ENCODE measurements around the gene RHCE.
"Not testable (repeated sequence)": the region's sequence is repeated elsewhere in the genome, so short reads cannot be mapped to it uniquely, and the experiment has no call there.

- TF ChIP-seq CTCF (IDR thresholded peaks at IDR 0.05 in 2 of 3, conservative IDR thresholded peaks at IDR 0.05 in 1 of 3; ENCODE audit: insufficient read depth in 2 of 3, low read depth in 1 of 3, low read length in 3 of 3) (peak in 2 of 3 experiments; percentile 9 to 31; a peak in 3 of 6 replicates), RCOR1 (IDR thresholded peaks at IDR 0.05; ENCODE audit: borderline replicate concordance in 1 of 2, low read depth in 2 of 2, low read length in 2 of 2) (peak in 1 of 2 experiments; percentile 55; a peak in 2 of 4 replicates)
- TF ChIP-seq TAF1 (IDR thresholded peaks at IDR 0.05; ENCODE audit: control insufficient read depth, extremely low read depth, insufficient read depth, low read length, severe bottlenecking); POLR2A (conservative IDR thresholded peaks at IDR 0.05); ZKSCAN1 (IDR thresholded peaks at IDR 0.05; ENCODE audit: low read depth, low read length); SMARCA5 (IDR thresholded peaks at IDR 0.05); TOE1 (IDR thresholded peaks at IDR 0.05; ENCODE audit: borderline replicate concordance); TOE1 (CRISPR knock-in tag; IDR thresholded peaks at IDR 0.05; ENCODE audit: borderline replicate concordance, low read depth); CTBP1 (IDR thresholded peaks at IDR 0.05; ENCODE audit: borderline replicate concordance); RFX5 (IDR thresholded peaks at IDR 0.05; ENCODE audit: low read depth, low read length); CBFB (CRISPR knock-in tag; IDR thresholded peaks at IDR 0.05); SNRNP70 (optimal IDR thresholded peaks at IDR 0.05; ENCODE audit: low read depth, low read length); GABPA (tag; conservative IDR thresholded peaks at IDR 0.05; ENCODE audit: low read depth); KAT8 (IDR thresholded peaks at IDR 0.05; ENCODE audit: low read depth): not testable (repeated sequence)
Observed at GRCh38 chr1:25329950-25330349, 90.7 kb downstream of the RHCE start.

Measured in K562 (cell line).